CD4-positive, alpha-beta memory T cell (primary cell): ENCODE results near the gene TSC1. TPM values are rescaled to one million over a fixed set of nuclear protein-coding genes. Genes with fewer than 3 reads are reported as not detected.

ENCODE experiments used
- CTCF ChIA-PET: fragments of 350-600 bp; sonication (Branson Sonifier 250); formaldehyde crosslinking; loops from one replicate; lab custom pipeline; 2021; ENCODE audit warnings: inconsistent platforms; ENCODE audit not compliant: partially characterized antibody; lab: Charles Lee
- POLR2A ChIA-PET: fragments of 350-600 bp; sonication (Branson Sonifier 250); formaldehyde crosslinking; loops from one replicate; lab custom pipeline; 2021; ENCODE audit not compliant: partially characterized antibody; lab: Charles Lee
- DNase-seq, 5 donors: peaks; one replicate each; pipeline versions ENCODE4 v3.0.0 to v3.0.0-alpha.2; 2020 to 2022; ENCODE audit warnings: mixed read lengths in 1 of 5
- H3K27ac ChIP-seq: one replicate; pipeline ENCODE4 v1.7.0; 2013; ENCODE audit warnings: low read depth, low read length
- H3K27me3 ChIP-seq: 2 replicates; pipeline ENCODE4 v1.7.0; 2013; ENCODE audit warnings: mild to moderate bottlenecking, low read length, moderate library complexity; ENCODE audit not compliant: insufficient read depth
- H3K36me3 ChIP-seq: 2 replicates; pipeline ENCODE4 v1.7.0; 2013; ENCODE audit warnings: mild to moderate bottlenecking, low read length, moderate library complexity; ENCODE audit not compliant: insufficient read depth
- H3K4me1 ChIP-seq: 2 replicates; pipeline ENCODE4 v1.7.0; 2013; ENCODE audit warnings: mild to moderate bottlenecking, low read length, moderate library complexity; ENCODE audit not compliant: insufficient read depth
- H3K4me3 ChIP-seq, 2 donors: one replicate each; pipeline ENCODE4 v1.7.0; 2013; ENCODE audit warnings: low read length in 2 of 2, mild to moderate bottlenecking in 1 of 2
- H3K9me3 ChIP-seq, 2 donors: one replicate each; pipeline ENCODE4 v1.7.0; 2013; ENCODE audit warnings: low read length in 2 of 2, control low read depth in 1 of 2; ENCODE audit not compliant: control insufficient read depth in 1 of 2
- H3K27ac Mint-ChIP-seq, 7 donors: one replicate each; pipeline ENCODE4 v1.8.0; 2020 to 2021; ENCODE audit warnings: mixed read lengths in 7 of 7, mild to moderate bottlenecking in 6 of 7, inconsistent platforms in 3 of 7, moderate library complexity in 3 of 7
- H3K27me3 Mint-ChIP-seq, 2 donors: one replicate each; pipeline ENCODE4 v1.8.0; 2020 to 2021; ENCODE audit warnings: mixed read lengths in 2 of 2
- H3K36me3 Mint-ChIP-seq, 2 donors: one replicate each; pipeline ENCODE4 v1.8.0; 2020 to 2021; ENCODE audit warnings: mixed read lengths in 2 of 2, inconsistent platforms in 1 of 2, mild to moderate bottlenecking in 1 of 2
- H3K4me1 Mint-ChIP-seq, 4 donors: one replicate each; pipeline ENCODE4 v1.8.0; 2020 to 2021; ENCODE audit warnings: mixed read lengths in 4 of 4, mild to moderate bottlenecking in 1 of 4
- H3K4me3 Mint-ChIP-seq, 8 donors: one replicate each; pipeline ENCODE4 v1.8.0; 2020 to 2021; ENCODE audit warnings: mixed read lengths in 8 of 8, mild to moderate bottlenecking in 7 of 8, moderate library complexity in 6 of 8, inconsistent platforms in 3 of 8
- H3K9me3 Mint-ChIP-seq, 8 donors: one replicate each; pipeline ENCODE4 v1.8.0; 2020 to 2021; ENCODE audit warnings: mixed read lengths in 8 of 8, mild to moderate bottlenecking in 5 of 8, inconsistent platforms in 3 of 8, moderate library complexity in 1 of 8
- intact Hi-C: fragments of 100-400 bp; cut with micrococcal nuclease; formaldehyde crosslinking; loops from one replicate; pipeline ENCODE4 v1.15.1; 2023
- microRNA-seq: library from miRNA; unstranded; fragments of <30 nt; microRNA quantifications from one replicate; pipeline ENCODE4 v1.2.0, GENCODE V29; 2021; ENCODE audit warnings: borderline replicate concordance, borderline number of aligned reads, borderline microRNAs expressed, mixed read lengths
- polyA plus RNA-seq, 2 donors: library from polyadenylated mRNA; unstranded; fragments of 300-500 nt; fragmentation: Illumina TruSeq; gene quantifications; one replicate each; pipeline ENCODE4 v1.2.3, GENCODE V29; 2021
- total RNA-seq, 2 experiments: library from RNA; stranded (reverse); gene quantifications; one replicate each; pipeline ENCODE4 v1.2.3, GENCODE V29; 2021

Gene TSC1
- total and polyA plus RNA-seq, 4 experiments from 2014 or later: 4.4 to 76.5 (median 43.1) TPM

- Histone ChIP-seq H3K27ac (no peak overlapping the region), H3K4me1 (no peaks in the 10 kb centered on the region), H3K9me3 (no peaks in the 10 kb centered on the region), H3K27me3 (no peaks in the 10 kb centered on the region), H3K4me3 (no peak overlapping the region), H3K36me3 (no peaks in the 10 kb centered on the region)
- ChIA-PET CTCF (interaction anchor here (0.9 kb wide), 1 partner anchor 55 kb away, joined by 3 read pairs; no protein-coding TSS in a partner anchor), POLR2A (no interaction called here)
- no peak for DNase-seq
- Mint-ChIP-seq H3K36me3 (no peaks in the 10 kb centered on the region), H3K4me1 (peaks cover 2 to 10% (median 7%) of the 10 kb centered on the region in 4 donors), H3K27ac (no peak overlapping the region), H3K4me3 (no peak overlapping the region), H3K27me3 (peaks cover 4 to 6% of the 10 kb centered on the region in 2 donors), H3K9me3 (peaks cover 0 to 4% (median 0%) of the 10 kb centered on the region in 8 donors)
- intact Hi-C loops: loop anchor here (10.0 kb wide), 1 partner anchor 58 kb away; no protein-coding TSS in a partner anchor
Observed at GRCh38 chr9:132846109-132846917, 98.1 kb downstream of the TSC1 start.

DNA sequence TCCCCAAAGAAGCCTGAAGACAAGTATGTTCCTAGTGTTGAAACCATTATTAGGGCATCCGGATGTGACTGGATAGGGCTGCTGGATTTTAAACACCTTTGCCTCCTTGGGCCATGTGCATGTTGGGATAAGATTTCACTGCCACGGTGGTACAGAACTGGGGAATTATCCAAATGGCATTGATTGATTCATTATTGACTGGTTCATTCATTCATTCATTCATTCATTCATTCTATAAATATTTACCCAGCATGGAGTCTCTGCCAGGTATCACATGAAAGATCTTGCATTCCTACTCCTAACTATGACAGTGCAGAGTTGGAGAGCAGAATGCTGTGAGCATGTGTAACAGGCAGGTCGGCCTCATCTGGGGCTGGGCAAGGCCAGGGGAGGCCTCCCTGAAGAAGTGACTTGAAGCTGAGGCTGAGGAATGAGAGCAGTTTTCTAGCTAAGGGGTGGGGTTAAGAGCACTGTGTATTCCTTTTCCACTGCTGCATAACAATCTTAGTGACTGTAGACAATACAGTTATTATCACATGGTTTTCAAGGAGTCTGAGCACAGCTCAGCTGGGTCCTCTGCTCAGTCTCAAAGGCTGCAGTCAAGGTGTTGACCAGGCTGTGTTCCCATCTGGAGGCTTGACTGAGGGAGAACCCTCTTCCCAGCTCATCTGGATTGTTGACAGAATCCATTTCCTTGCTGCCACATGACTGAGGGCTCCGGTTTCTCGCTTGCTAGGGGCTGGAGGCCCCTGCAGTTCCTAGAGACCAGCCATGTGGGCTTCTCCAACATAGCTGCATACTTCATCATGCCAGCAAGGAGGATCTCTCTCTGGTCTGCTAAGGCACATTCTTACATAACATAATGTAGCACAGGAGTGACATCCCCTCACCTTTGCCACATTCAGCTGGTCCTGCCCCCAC lies 102.0 kb downstream of the TSC1 start:
- Histone ChIP-seq H3K36me3 (no peaks in the 10 kb centered on the region), H3K4me3 (no peak overlapping the region), H3K27me3 (no peaks in the 10 kb centered on the region), H3K27ac (no peak overlapping the region), H3K9me3 (no peaks in the 10 kb centered on the region), H3K4me1 (no peaks in the 10 kb centered on the region)
- CTCF ChIA-PET: no interaction called here
- POLR2A ChIA-PET: no interaction called here
- Mint-ChIP-seq H3K27ac (no peak overlapping the region), H3K27me3 (peaks cover under 1 to 8% of the 10 kb centered on the region in 2 donors), H3K36me3 (no peaks in the 10 kb centered on the region), H3K4me3 (no peak overlapping the region), H3K4me1 (peaks cover 0 to 4% (median 0%) of the 10 kb centered on the region in 4 donors), H3K9me3 (no peaks in the 10 kb centered on the region)
- intact Hi-C loops: loop anchor here (10.0 kb wide), 1 partner anchor 62 kb away; no protein-coding TSS in a partner anchor
- DNase-seq: no peak

Small RNA genes within 50 kb of the gene (microRNA-seq; reads per million reads assigned to microRNA genes)
- gene MIR548AW: 2.6 reads per million, percentile 7 among the genes with 10 or more reads in this experiment

Other genes with a start within 250 kb of the TSC1 start
- gene AK8, start 66.3 kb downstream of the TSC1 start, total RNA-seq: under 1 TPM in 1 of 2 experiments, not detected in 1; 0.28 TPM
- gene AK8, start 66.3 kb downstream of the TSC1 start, polyA plus RNA-seq: not detected
- gene SPACA9, start 65.7 kb downstream of the TSC1 start, total RNA-seq: 1 to 10 TPM; 1.5 to 1.8 TPM
- 1 to 10 TPM; 1.9 to 2.2 TPM for gene SPACA9, start 65.7 kb downstream of the TSC1 start, polyA plus RNA-seq
- gene GFI1B, start 34.1 kb upstream of the TSC1 start, total RNA-seq: not detected
- gene GFI1B, start 34.1 kb upstream of the TSC1 start, polyA plus RNA-seq: not detected
- gene GTF3C5, start 86.4 kb upstream of the TSC1 start, total RNA-seq: 10 to 100 TPM; 71.3 to 71.5 TPM
- 10 to 100 TPM; 33.5 to 34.0 TPM for gene GTF3C5, start 86.4 kb upstream of the TSC1 start, polyA plus RNA-seq
- gene CEL, start 117.4 kb upstream of the TSC1 start, total RNA-seq: 1 to 10 TPM; 1.2 to 1.6 TPM
- gene CEL, start 117.4 kb upstream of the TSC1 start, polyA plus RNA-seq: under 1 TPM in 1 of 2 donors, not detected in 1; 0.15 TPM
- gene RALGDS, start 176.6 kb upstream of the TSC1 start, total RNA-seq: 100 to 1,000 TPM; 123 to 131 TPM
- 10 to 100 TPM; 27.9 to 67.8 TPM for gene RALGDS, start 176.6 kb upstream of the TSC1 start, polyA plus RNA-seq
- gene GBGT1, start 219.3 kb upstream of the TSC1 start, total RNA-seq: 1 to 10 TPM; 3.6 to 6.3 TPM
- under 1 TPM; 0.16 to 0.50 TPM for gene GBGT1, start 219.3 kb upstream of the TSC1 start, polyA plus RNA-seq